Caco-2 (cell line): Measurements from ENCODE around the gene CFAP61. TPM values are rescaled to one million over a fixed set of nuclear protein-coding genes. Genes with fewer than 3 reads are reported as not detected.

Experiments
- BruUV-seq: library from RNA; stranded (reverse); fragments of 400-500 nt; replicated peaks from 2 replicates; lab custom pipeline; 2021; lab: Mats Ljungman, UMichigan
- CTCF ChIA-PET: fragments of 300-600 bp; sonication (Branson Sonifier 250); formaldehyde crosslinking; loops from one replicate; lab custom pipeline; 2022; ENCODE audit warnings: antibody characterized with exemption; lab: Charles Lee
- POLR2A ChIA-PET: fragments of 300-600 bp; sonication (Branson Sonifier 250); formaldehyde crosslinking; loops from one replicate; lab custom pipeline; 2022; ENCODE audit warnings: antibody characterized with exemption; lab: Charles Lee
- DNase-seq, 2 experiments: peaks; one replicate each; pipeline versions ENCODE4 v3.0.0 to v3.0.0-alpha.2; 2020 to 2022
- H3K27me3 ChIP-seq: replicated peaks from 2 replicates; pipeline ENCODE4 v1.6.0; 2011; ENCODE audit warnings: low read length; ENCODE audit not compliant: control insufficient read depth, insufficient read depth
- H3K36me3 ChIP-seq: 2 replicates; pipeline ENCODE4 v1.5.1; 2011; ENCODE audit warnings: low read length; ENCODE audit not compliant: control insufficient read depth, insufficient read depth
- H3K4me1 ChIP-seq: fragments of 250-450 bp; sonication (Bioruptor Pico); 2 replicates; pipeline ENCODE4 v1.5.1; 2020; ENCODE audit warnings: mild to moderate bottlenecking
- H3K4me3 ChIP-seq: 2 replicates; pipeline ENCODE4 v1.5.1; 2011; ENCODE audit warnings: low read depth, mild to moderate bottlenecking, control low read depth, low read length
- H3K9me3 ChIP-seq: fragments of 250-450 bp; sonication (Bioruptor Pico); 2 replicates; pipeline ENCODE4 v1.5.1; 2020; ENCODE audit warnings: mild to moderate bottlenecking, moderate library complexity
- H3K27ac Mint-ChIP-seq: one replicate; pipeline ENCODE4 v1.8.0; 2022; ENCODE audit warnings: mixed read lengths; ENCODE audit not compliant: unreplicated experiment
- H3K27me3 Mint-ChIP-seq: one replicate; pipeline ENCODE4 v1.8.0; 2022; ENCODE audit warnings: mixed read lengths; ENCODE audit not compliant: insufficient read depth, unreplicated experiment
- H3K36me3 Mint-ChIP-seq: one replicate; pipeline ENCODE4 v1.8.0; 2022; ENCODE audit warnings: mild to moderate bottlenecking, mixed read lengths; ENCODE audit not compliant: insufficient read depth, unreplicated experiment
- H3K4me1 Mint-ChIP-seq: one replicate; pipeline ENCODE4 v1.8.0; 2022; ENCODE audit warnings: low read depth, mixed read lengths; ENCODE audit not compliant: unreplicated experiment
- H3K4me3 Mint-ChIP-seq: one replicate; pipeline ENCODE4 v1.8.0; 2022; ENCODE audit warnings: mild to moderate bottlenecking, moderate library complexity, mixed read lengths; ENCODE audit not compliant: unreplicated experiment
- H3K9me3 Mint-ChIP-seq: one replicate; pipeline ENCODE4 v1.8.0; 2022; ENCODE audit warnings: mixed read lengths; ENCODE audit not compliant: unreplicated experiment
- CTCF ChIP-seq, 2 experiments: fragments of 200-600 bp in 1 of 2; IDR thresholded peaks; 1 replicate in 1 of 2; 2 replicates in 1 of 2; pipeline versions ENCODE4 v1.5.1 to v1.8.0; 2011 to 2022; ENCODE audit warnings: antibody characterized with exemption in 1 of 2, control low read depth in 1 of 2, inconsistent platforms in 1 of 2, low read depth in 1 of 2, low read length in 1 of 2, mild to moderate bottlenecking in 1 of 2, moderate library complexity in 1 of 2; ENCODE audit not compliant: insufficient read depth in 1 of 2, severe bottlenecking in 1 of 2, unreplicated experiment in 1 of 2
- intact Hi-C: fragments of 100-400 bp; cut with micrococcal nuclease; formaldehyde crosslinking; loops from one replicate; pipeline ENCODE4 v1.10.0; 2022; ENCODE audit not compliant: unreplicated experiment
- total RNA-seq: library from RNA; stranded (reverse); gene quantifications from 2 replicates; pipeline ENCODE4 v1.2.3, GENCODE V29; 2022

Gene CFAP61
- total RNA-seq, 1 experiment from 2014 or later = not detected

GRCh38 chr20:20251836-20252235 lies 199.5 kb downstream of the CFAP61 start:
- Mint-ChIP-seq H3K27me3 (peaks cover 20% of the 10 kb centered on the region), H3K27ac (no peak overlapping the region), H3K4me1 (no peaks in the 10 kb centered on the region), H3K36me3 (no peaks in the 10 kb centered on the region), H3K4me3 (no peak overlapping the region), H3K9me3 (peaks cover 6% of the 10 kb centered on the region)
- TF ChIP-seq CTCF (IDR thresholded peaks at IDR 0.05; ENCODE audit: insufficient read depth in 1 of 2, low read depth in 1 of 2, low read length in 1 of 2, severe bottlenecking in 1 of 2, unreplicated experiment in 1 of 2) = no peak
- H3K4me1 ChIP-seq = no peaks in the 10 kb centered on the region
- DNase-seq = no peak
- no peaks in the 10 kb centered on the region for H3K27me3 ChIP-seq
- H3K36me3 ChIP-seq = no peaks in the 10 kb centered on the region
- no TSS peak for BruUV-seq
- ChIA-PET CTCF (no interaction called here), POLR2A (no interaction called here)
- no peak overlapping the region for H3K4me3 ChIP-seq
- intact Hi-C loops = no loop called here
- H3K9me3 ChIP-seq = no peaks in the 10 kb centered on the region; the same call in 1 of the 2 replicates

- H3K27me3 Mint-ChIP-seq = peaks cover 17% of the 10 kb centered on the region
- H3K9me3 ChIP-seq = no peaks in the 10 kb centered on the region
- no peaks in the 10 kb centered on the region for H3K27me3 ChIP-seq
- ChIA-PET POLR2A (no interaction called here), CTCF (no interaction called here)
- H3K4me1 ChIP-seq = no peaks in the 10 kb centered on the region
- H3K27ac Mint-ChIP-seq = no peak overlapping the region
- no peak overlapping the region for H3K4me3 Mint-ChIP-seq
- intact Hi-C loops = no loop called here
- DNase-seq = no peak
- no peak overlapping the region for H3K4me3 ChIP-seq
- no peak for TF ChIP-seq CTCF (IDR thresholded peaks at IDR 0.05; ENCODE audit: insufficient read depth in 1 of 2, low read depth in 1 of 2, low read length in 1 of 2, severe bottlenecking in 1 of 2, unreplicated experiment in 1 of 2)
- peaks cover 6% of the 10 kb centered on the region for H3K9me3 Mint-ChIP-seq
- no peaks in the 10 kb centered on the region for H3K4me1 Mint-ChIP-seq
- no peaks in the 10 kb centered on the region for H3K36me3 ChIP-seq
- no TSS peak for BruUV-seq
- H3K36me3 Mint-ChIP-seq = no peaks in the 10 kb centered on the region
These were observed 200.9 kb downstream of the CFAP61 start for GRCh38 chr20:20253039-20253743.

GRCh38 chr20:20253744-20254330 lies 201.5 kb downstream of the CFAP61 start:
- Mint-ChIP-seq H3K4me3 (no peak overlapping the region), H3K27ac (no peak overlapping the region), H3K4me1 (no peaks in the 10 kb centered on the region), H3K36me3 (no peaks in the 10 kb centered on the region), H3K9me3 (peaks cover 6% of the 10 kb centered on the region), H3K27me3 (peaks cover 20% of the 10 kb centered on the region)
- Histone ChIP-seq H3K4me1 (no peaks in the 10 kb centered on the region), H3K27me3 (no peaks in the 10 kb centered on the region), H3K36me3 (no peaks in the 10 kb centered on the region), H3K9me3 (no peaks in the 10 kb centered on the region), H3K4me3 (no peak overlapping the region)
- intact Hi-C loops = no loop called here
- no peak for TF ChIP-seq CTCF (IDR thresholded peaks at IDR 0.05; ENCODE audit: insufficient read depth in 1 of 2, low read depth in 1 of 2, low read length in 1 of 2, severe bottlenecking in 1 of 2, unreplicated experiment in 1 of 2)
- ChIA-PET CTCF (no interaction called here), POLR2A (no interaction called here)
- BruUV-seq = no TSS peak
- no peak for DNase-seq
